Measurements from ENCODE around the gene CCDC157.

DNA sequence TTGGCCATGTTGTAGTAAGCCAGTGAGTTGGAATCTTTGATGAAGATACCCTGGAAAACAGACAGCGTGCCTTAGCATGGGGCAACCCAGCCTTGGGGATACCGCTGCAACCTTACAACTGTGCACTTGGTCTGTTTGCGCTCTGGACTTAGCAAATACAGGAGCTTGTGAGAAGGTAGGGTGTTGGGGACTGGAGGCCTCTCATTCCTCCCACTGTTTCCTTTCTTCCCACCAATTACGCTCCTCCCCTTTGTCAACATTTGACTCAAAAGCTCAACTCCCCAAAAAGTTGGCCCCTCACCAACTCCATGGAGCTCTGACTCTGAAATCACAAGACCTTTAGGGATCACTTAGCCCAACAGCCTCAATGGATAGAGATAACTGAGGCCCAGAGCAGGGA lies 22.2 kb upstream of the CCDC157 start:
- TF ChIP-seq, protein P1, sequence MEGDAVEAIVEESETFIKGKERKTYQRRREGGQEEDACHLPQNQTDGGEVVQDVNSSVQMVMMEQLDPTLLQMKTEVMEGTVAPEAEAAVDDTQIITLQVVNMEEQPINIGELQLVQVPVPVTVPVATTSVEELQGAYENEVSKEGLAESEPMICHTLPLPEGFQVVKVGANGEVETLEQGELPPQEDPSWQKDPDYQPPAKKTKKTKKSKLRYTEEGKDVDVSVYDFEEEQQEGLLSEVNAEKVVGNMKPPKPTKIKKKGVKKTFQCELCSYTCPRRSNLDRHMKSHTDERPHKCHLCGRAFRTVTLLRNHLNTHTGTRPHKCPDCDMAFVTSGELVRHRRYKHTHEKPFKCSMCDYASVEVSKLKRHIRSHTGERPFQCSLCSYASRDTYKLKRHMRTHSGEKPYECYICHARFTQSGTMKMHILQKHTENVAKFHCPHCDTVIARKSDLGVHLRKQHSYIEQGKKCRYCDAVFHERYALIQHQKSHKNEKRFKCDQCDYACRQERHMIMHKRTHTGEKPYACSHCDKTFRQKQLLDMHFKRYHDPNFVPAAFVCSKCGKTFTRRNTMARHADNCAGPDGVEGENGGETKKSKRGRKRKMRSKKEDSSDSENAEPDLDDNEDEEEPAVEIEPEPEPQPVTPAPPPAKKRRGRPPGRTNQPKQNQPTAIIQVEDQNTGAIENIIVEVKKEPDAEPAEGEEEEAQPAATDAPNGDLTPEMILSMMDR (conservative IDR thresholded peaks at IDR 0.05; ENCODE audit: low read length): no peak
- TF ChIP-seq EZH2phosphoT487 (IDR thresholded peaks at IDR 0.05; ENCODE audit: borderline replicate concordance): no peak

Measured in Loucy (cell line).